ENCODE measurements around the gene SORL1. TPM values are rescaled to one million over a fixed set of nuclear protein-coding genes. Genes with fewer than 3 reads are reported as not detected.

SORL1 gene
- total RNA-seq, 1 donor from 2014 or later = 38.3 TPM

GRCh38 chr11:121443688-121444275 lies 8.3 kb upstream of the SORL1 start:
- TF ChIP-seq POLR2AphosphoS5 (IDR thresholded peaks at IDR 0.05; ENCODE audit: insufficient read depth in 1 of 2, low read depth in 1 of 2) = no peak
- TF ChIP-seq, protein P1, sequence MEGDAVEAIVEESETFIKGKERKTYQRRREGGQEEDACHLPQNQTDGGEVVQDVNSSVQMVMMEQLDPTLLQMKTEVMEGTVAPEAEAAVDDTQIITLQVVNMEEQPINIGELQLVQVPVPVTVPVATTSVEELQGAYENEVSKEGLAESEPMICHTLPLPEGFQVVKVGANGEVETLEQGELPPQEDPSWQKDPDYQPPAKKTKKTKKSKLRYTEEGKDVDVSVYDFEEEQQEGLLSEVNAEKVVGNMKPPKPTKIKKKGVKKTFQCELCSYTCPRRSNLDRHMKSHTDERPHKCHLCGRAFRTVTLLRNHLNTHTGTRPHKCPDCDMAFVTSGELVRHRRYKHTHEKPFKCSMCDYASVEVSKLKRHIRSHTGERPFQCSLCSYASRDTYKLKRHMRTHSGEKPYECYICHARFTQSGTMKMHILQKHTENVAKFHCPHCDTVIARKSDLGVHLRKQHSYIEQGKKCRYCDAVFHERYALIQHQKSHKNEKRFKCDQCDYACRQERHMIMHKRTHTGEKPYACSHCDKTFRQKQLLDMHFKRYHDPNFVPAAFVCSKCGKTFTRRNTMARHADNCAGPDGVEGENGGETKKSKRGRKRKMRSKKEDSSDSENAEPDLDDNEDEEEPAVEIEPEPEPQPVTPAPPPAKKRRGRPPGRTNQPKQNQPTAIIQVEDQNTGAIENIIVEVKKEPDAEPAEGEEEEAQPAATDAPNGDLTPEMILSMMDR (IDR thresholded peaks at IDR 0.05) = no peak
- TF ChIP-seq POLR2A (IDR thresholded peaks at IDR 0.05) = no peak
- intact Hi-C loops (cut with DNase I) = no loop called here
- Histone ChIP-seq H3K27ac (no peak overlapping the region), H3K36me3 (no peaks in the 10 kb centered on the region), H3K4me1 (peaks cover 17% of the 10 kb centered on the region), H3K4me3 (no peak overlapping the region), H3K9me3 (no peaks in the 10 kb centered on the region), H3K27me3 (no peaks in the 10 kb centered on the region)
- no peak for DNase-seq (ENCODE audit: extremely low spot score in 2 of 2)

- Histone ChIP-seq H3K9me3 (no peaks in the 10 kb centered on the region), H3K27me3 (no peaks in the 10 kb centered on the region), H3K4me3 (no peak overlapping the region), H3K4me1 (peaks cover 20% of the 10 kb centered on the region), H3K36me3 (no peaks in the 10 kb centered on the region), H3K27ac (no peak overlapping the region)
- TF ChIP-seq, protein P1 (IDR thresholded peaks at IDR 0.05) = no peak
- TF ChIP-seq POLR2AphosphoS5 (IDR thresholded peaks at IDR 0.05; ENCODE audit: insufficient read depth in 1 of 2, low read depth in 1 of 2) (no peak), POLR2A (IDR thresholded peaks at IDR 0.05) (no peak)
- no peak for DNase-seq (ENCODE audit: extremely low spot score in 2 of 2)
- intact Hi-C loops (cut with DNase I) = no loop called here
Measured at GRCh38 chr11:121444526-121444925, 7.6 kb upstream of the SORL1 start.

DNA sequence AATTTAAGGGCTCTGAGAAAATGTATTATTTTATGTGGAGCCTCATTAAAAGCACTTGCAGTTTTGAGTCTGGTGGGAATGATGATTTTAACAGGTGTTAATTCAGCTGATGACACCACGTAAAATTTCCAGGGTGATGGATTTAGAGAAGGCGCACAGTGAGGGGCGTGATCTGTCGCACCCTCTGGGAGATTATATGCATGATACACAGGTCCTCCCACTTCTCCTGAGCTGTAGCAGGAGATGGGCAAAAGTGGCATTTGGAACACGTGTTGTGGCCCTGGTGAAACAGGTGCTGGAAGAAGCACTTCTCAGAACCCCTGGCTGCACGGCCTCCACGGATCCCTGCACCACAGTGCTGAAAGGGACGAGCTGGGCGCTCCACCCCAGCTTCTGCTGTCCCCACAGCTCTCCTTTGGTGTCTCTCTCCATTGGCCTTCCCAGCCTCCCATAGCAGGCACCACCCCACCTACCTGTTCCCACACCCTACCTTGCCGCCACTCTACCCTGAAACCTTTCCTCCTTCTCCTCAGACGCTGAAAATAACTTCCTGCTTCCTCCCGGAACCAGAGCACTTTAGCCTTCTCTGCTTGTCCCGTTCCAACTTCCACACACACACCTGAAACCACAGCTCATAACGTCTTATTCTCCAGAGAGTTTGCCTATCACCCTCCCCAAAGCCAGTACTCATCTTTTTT lies 6.9 kb upstream of the SORL1 start:
- intact Hi-C loops (cut with DNase I) = no loop called here
- Histone ChIP-seq H3K9me3 (no peaks in the 10 kb centered on the region), H3K27me3 (no peaks in the 10 kb centered on the region), H3K4me1 (peaks cover 16% of the 10 kb centered on the region), H3K27ac (no peak overlapping the region), H3K36me3 (no peaks in the 10 kb centered on the region), H3K4me3 (no peak overlapping the region)
- DNase-seq (ENCODE audit: extremely low spot score in 2 of 2) = no peak
- no peak for TF ChIP-seq POLR2A (IDR thresholded peaks at IDR 0.05)
- TF ChIP-seq POLR2AphosphoS5 (IDR thresholded peaks at IDR 0.05; ENCODE audit: insufficient read depth in 1 of 2, low read depth in 1 of 2) = no peak
- TF ChIP-seq, protein P1 (IDR thresholded peaks at IDR 0.05) = no peak

- Histone ChIP-seq H3K27me3 (no peaks in the 10 kb centered on the region), H3K9me3 (no peaks in the 10 kb centered on the region), H3K4me3 (no peak overlapping the region), H3K36me3 (no peaks in the 10 kb centered on the region), H3K27ac (no peak overlapping the region), H3K4me1 (peaks cover 27% of the 10 kb centered on the region)
- TF ChIP-seq, protein P1 (IDR thresholded peaks at IDR 0.05) = no peak
- no peak for TF ChIP-seq POLR2AphosphoS5 (IDR thresholded peaks at IDR 0.05; ENCODE audit: insufficient read depth in 1 of 2, low read depth in 1 of 2)
- TF ChIP-seq POLR2A (IDR thresholded peaks at IDR 0.05) = no peak
- no peak for DNase-seq (ENCODE audit: extremely low spot score in 2 of 2)
- intact Hi-C loops (cut with DNase I) = no loop called here
Measured at GRCh38 chr11:121446752-121447156, 5.4 kb upstream of the SORL1 start.

- Histone ChIP-seq H3K36me3 (no peaks in the 10 kb centered on the region), H3K27ac (no peak overlapping the region), H3K27me3 (no peaks in the 10 kb centered on the region), H3K9me3 (no peaks in the 10 kb centered on the region), H3K4me1 (peaks cover 28% of the 10 kb centered on the region), H3K4me3 (no peak overlapping the region)
- no peak for TF ChIP-seq POLR2AphosphoS5 (IDR thresholded peaks at IDR 0.05; ENCODE audit: insufficient read depth in 1 of 2, low read depth in 1 of 2)
- TF ChIP-seq POLR2A (IDR thresholded peaks at IDR 0.05) = no peak
- TF ChIP-seq, protein P1 (IDR thresholded peaks at IDR 0.05) = no peak
- intact Hi-C loops (cut with DNase I) = no loop called here
- DNase-seq (ENCODE audit: extremely low spot score in 2 of 2) = no peak
Measured at GRCh38 chr11:121448011-121448410, 4.1 kb upstream of the SORL1 start.
